HFFc6 (cell line): ENCODE data around the gene MTURN. TPM values are rescaled to one million over a fixed set of nuclear protein-coding genes. Genes with fewer than 3 reads are reported as not detected.
A peak's percentile ranks its signal among the peaks of the same experiment; 100 is the strongest.

Experiments used
- DNase-seq: peaks from one replicate; pipeline ENCODE4 v3.0.0-alpha.2; 2018
- H3K27ac Mint-ChIP-seq: 2 replicates; pipeline ENCODE4 v1.8.0; 2020; ENCODE audit warnings: mild to moderate bottlenecking, mixed read lengths
- H3K27me3 Mint-ChIP-seq: 2 replicates; pipeline ENCODE4 v1.8.0; 2021; ENCODE audit warnings: mild to moderate bottlenecking, moderate library complexity, mixed read lengths; ENCODE audit not compliant: insufficient read depth
- H3K36me3 Mint-ChIP-seq: 2 replicates; pipeline ENCODE4 v1.8.0; 2021; ENCODE audit warnings: low read depth, mixed read lengths
- H3K4me1 Mint-ChIP-seq: 2 replicates; pipeline ENCODE4 v1.8.0; 2020; ENCODE audit warnings: low read depth, mixed read lengths
- H3K4me3 Mint-ChIP-seq: 2 replicates; pipeline ENCODE4 v1.8.0; 2020; ENCODE audit warnings: mild to moderate bottlenecking, moderate library complexity, mixed read lengths
- H3K9me3 Mint-ChIP-seq: 2 replicates; pipeline ENCODE4 v1.8.0; 2020; ENCODE audit warnings: mild to moderate bottlenecking, mixed read lengths
- long read RNA-seq: library from polyadenylated mRNA; unstranded; transcript quantifications from one replicate; pipeline ENCODE4 v2.0.0, GENCODE V29; 2019
- total RNA-seq, 6 experiments: library from RNA; stranded (reverse); fragmentation: NEBNext Ultra II Directional; extraction: Animal tissue kit (Norgen Biotek cat#: 25700); gene quantifications; 2 replicates in 1 of 6; 3 replicates in 5 of 6; pipeline ENCODE4 v1.2.3, GENCODE V29; 2021
- TF ChIP-seq, protein P1 (sequence below): fragments of 200-600 bp; sonication (generic); IDR thresholded peaks from 2 replicates; pipeline ENCODE4 v1.5.0; 2021; ENCODE audit warnings: antibody characterized with exemption, mild to moderate bottlenecking

Gene MTURN
- 1 to 10 TPM; 4.3 to 7.1 (median 5.9) TPM for total RNA-seq
- long read RNA-seq, result 0 reads

DNA sequence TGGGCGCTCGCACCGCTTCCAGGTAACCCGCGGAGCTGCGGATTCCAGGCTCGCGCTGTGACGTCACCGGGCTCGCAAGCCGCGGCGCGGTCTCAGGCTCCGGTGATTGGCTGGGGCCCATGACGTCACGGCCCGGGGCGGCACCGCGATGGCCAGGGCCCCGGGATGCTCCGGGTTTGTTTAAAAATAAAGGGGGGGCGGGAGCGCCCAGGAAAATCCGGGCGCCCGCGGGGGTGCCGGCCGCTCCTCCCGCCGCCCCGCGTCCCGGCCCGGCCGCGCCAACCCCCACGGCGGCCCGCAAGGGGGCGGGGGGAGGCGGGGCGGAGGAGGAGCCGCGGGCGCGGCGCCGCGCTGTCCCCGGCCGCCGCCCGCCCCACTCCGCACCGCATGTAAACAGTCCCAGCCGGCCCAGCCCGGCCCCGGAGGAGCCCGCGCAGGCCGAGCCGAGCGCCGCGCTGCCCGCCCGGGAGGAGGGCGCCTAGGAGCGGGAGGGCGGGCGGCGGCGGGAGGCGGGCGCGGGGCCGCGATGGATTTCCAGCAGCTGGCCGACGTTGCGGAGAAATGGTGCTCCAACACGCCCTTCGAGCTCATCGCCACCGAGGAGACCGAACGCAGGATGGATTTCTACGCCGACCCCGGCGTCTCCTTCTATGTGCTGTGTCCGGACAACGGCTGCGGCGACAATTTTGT lies at the start of gene MTURN:
TSS of gene MTURN (plus strand) at position 376 of the 690 bp plus-strand sequence. CDS start at position 527, 151 bp downstream.
- H3K4me1 Mint-ChIP-seq, result peaks cover 15% of the 10 kb centered on the region
- TF ChIP-seq, protein P1, sequence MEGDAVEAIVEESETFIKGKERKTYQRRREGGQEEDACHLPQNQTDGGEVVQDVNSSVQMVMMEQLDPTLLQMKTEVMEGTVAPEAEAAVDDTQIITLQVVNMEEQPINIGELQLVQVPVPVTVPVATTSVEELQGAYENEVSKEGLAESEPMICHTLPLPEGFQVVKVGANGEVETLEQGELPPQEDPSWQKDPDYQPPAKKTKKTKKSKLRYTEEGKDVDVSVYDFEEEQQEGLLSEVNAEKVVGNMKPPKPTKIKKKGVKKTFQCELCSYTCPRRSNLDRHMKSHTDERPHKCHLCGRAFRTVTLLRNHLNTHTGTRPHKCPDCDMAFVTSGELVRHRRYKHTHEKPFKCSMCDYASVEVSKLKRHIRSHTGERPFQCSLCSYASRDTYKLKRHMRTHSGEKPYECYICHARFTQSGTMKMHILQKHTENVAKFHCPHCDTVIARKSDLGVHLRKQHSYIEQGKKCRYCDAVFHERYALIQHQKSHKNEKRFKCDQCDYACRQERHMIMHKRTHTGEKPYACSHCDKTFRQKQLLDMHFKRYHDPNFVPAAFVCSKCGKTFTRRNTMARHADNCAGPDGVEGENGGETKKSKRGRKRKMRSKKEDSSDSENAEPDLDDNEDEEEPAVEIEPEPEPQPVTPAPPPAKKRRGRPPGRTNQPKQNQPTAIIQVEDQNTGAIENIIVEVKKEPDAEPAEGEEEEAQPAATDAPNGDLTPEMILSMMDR, result no peak
- H3K27me3 Mint-ChIP-seq, result no peaks in the 10 kb centered on the region; the same call in none of the 2 replicates
- peak within 1 kb of the TSS; percentile 75 for H3K27ac Mint-ChIP-seq
- peak; percentile 70 for DNase-seq
- no peaks in the 10 kb centered on the region for H3K9me3 Mint-ChIP-seq
- H3K4me3 Mint-ChIP-seq, result peak within 1 kb of the TSS; percentile 92
- no peaks in the 10 kb centered on the region for H3K36me3 Mint-ChIP-seq

DNA sequence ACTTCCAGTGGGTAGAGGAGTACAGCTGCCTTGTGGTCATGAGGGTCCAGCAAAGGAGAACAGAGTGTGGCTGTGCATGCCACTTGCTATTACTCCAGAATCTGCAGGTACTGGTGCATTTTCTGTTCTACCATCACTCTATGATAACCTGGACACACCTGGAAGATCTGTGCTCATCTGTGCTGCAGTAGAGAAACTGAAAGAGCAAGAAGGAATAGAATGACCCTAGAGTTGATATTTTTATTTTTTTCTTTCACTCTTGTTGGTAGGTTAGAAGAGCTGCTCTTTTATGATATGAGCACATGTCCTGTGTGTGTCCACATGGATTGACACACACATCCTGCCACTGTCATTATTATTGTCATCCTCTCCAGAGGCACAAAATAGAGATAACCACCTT lies 48.3 kb upstream of the MTURN start:
- H3K4me1 Mint-ChIP-seq, result peaks cover 18% of the 10 kb centered on the region
- TF ChIP-seq, protein P1, result no peak

DNA sequence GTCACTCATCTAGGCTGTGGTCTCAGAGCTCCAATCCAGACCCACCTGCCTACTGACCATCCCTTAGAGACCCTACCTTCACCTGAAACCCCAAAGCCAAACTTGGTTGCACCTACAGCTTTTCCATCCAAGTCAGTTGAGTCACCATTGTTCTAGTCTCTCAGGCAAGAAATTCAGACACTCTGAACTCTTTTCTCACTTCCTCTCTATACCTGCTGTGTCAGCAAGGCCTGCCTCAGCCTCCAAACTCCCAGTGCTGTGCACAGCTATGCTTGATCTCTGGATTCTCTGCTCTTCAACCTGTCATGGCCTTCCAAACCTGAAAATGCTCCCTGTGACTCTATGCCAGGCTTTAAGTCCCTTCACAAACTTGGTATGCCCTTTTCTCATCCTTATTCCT lies 47.4 kb upstream of the MTURN start:
- Mint-ChIP-seq H3K4me1 (peaks cover 27% of the 10 kb centered on the region), H3K36me3 (no peaks in the 10 kb centered on the region), H3K4me3 (no peak overlapping the region)

More for the DNA sequence above, 48.3 kb upstream of the MTURN start:
- H3K9me3 Mint-ChIP-seq, result no peaks in the 10 kb centered on the region
- no peak for DNase-seq
- H3K36me3 Mint-ChIP-seq, result no peaks in the 10 kb centered on the region
- H3K4me3 Mint-ChIP-seq, result no peak overlapping the region
- no peaks in the 10 kb centered on the region; the same call in 1 of the 2 replicates for H3K27me3 Mint-ChIP-seq
- H3K27ac Mint-ChIP-seq, result no peak overlapping the region

DNA sequence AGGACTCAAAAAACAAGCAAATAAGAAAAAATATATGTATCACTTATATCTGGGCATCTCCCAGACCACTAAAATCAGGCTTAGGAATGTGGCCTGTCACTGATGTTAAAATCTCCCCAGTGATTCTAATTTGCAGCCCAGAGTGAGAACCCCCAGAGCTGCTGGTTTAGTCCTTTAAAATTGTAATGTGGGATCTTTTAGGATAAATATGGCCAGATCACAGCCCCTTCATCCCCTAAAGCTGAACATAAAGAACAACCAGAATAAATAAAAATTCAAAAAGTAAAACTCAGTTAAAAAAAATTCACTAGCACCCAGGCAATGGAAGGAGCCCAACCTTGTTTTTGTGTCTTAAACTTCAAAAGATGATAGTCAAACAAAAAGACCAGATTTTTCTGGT lies 46.4 kb upstream of the MTURN start:
- Mint-ChIP-seq H3K4me3 (no peak overlapping the region), H3K4me1 (peaks cover 28% of the 10 kb centered on the region), H3K27ac (no peak overlapping the region), H3K9me3 (no peaks in the 10 kb centered on the region), H3K36me3 (no peaks in the 10 kb centered on the region), H3K27me3 (peaks cover 2% of the 10 kb centered on the region)
- TF ChIP-seq, protein P1, result no peak
- DNase-seq, result no peak

More for the DNA sequence above, 47.4 kb upstream of the MTURN start:
- Mint-ChIP-seq H3K27ac (no peak overlapping the region), H3K9me3 (no peaks in the 10 kb centered on the region), H3K27me3 (peaks cover 2% of the 10 kb centered on the region)
- no peak for DNase-seq
- TF ChIP-seq, protein P1, result no peak

DNA sequence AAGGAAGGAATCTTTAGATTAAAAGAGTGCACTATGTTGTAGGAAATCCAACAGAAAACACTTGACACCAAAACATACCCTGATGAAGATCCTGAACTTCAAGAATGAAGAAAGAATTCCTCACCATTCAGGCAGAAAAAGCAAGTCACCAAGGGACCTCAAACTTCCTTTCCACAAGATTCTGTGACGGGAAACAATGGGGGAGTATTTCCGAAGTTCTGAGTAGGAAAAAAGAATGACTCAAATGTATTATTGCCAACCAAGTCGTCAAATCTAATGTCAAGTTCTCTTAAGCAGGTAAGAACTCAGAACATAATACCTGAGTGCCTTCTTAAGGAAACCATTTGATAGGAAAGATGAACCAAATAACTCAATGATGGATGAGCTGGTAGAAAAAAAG lies 44.7 kb upstream of the MTURN start:
- Mint-ChIP-seq H3K4me3 (no peak overlapping the region), H3K4me1 (peaks cover 34% of the 10 kb centered on the region), H3K9me3 (no peaks in the 10 kb centered on the region), H3K27ac (no peak overlapping the region; the same call in 1 of the 2 replicates), H3K27me3 (peaks cover 2% of the 10 kb centered on the region), H3K36me3 (no peaks in the 10 kb centered on the region)
- TF ChIP-seq, protein P1, result no peak
- DNase-seq, result no peak
